Endodermal cell (in vitro differentiated cells): ENCODE measurements around the gene MAT2A. TPM values are rescaled to one million over a fixed set of nuclear protein-coding genes. Genes with fewer than 3 reads are reported as not detected.

Source experiments
- DNase-seq: peaks from one replicate; pipeline ENCODE4 v3.0.0-alpha.2; 2017
- H3K27ac ChIP-seq: 2 replicates; pipeline ENCODE4 v1.5.1; 2013; ENCODE audit warnings: mild to moderate bottlenecking, low read depth, low read length, moderate library complexity
- H3K27me3 ChIP-seq: 2 replicates; pipeline ENCODE4 v1.6.1; 2013; ENCODE audit warnings: mild to moderate bottlenecking, low read length, moderate library complexity; ENCODE audit not compliant: insufficient read depth, control insufficient read depth, poor library complexity, severe bottlenecking
- H3K36me3 ChIP-seq: 2 replicates; pipeline ENCODE4 v1.7.0; 2013; ENCODE audit warnings: mild to moderate bottlenecking, low read length, moderate library complexity; ENCODE audit not compliant: control insufficient read depth, insufficient read depth
- H3K4me1 ChIP-seq: one replicate; pipeline ENCODE4 v1.7.0; 2013; ENCODE audit warnings: low read length; ENCODE audit not compliant: control insufficient read depth, insufficient read depth
- H3K4me3 ChIP-seq: 2 replicates; pipeline ENCODE4 v1.5.1; 2013; ENCODE audit warnings: mild to moderate bottlenecking, low read length, moderate library complexity
- H3K9ac ChIP-seq: 2 replicates; pipeline ENCODE4 v1.6.1; 2013; ENCODE audit warnings: mild to moderate bottlenecking, low read length, moderate library complexity; ENCODE audit not compliant: poor library complexity, severe bottlenecking; ENCODE audit errors: extremely low read depth
- H3K9me3 ChIP-seq: 2 replicates; pipeline ENCODE4 v1.6.1; 2013; ENCODE audit warnings: mild to moderate bottlenecking, low read length, moderate library complexity; ENCODE audit not compliant: control insufficient read depth
- H3K27ac Mint-ChIP-seq: 2 replicates; pipeline ENCODE4 v1.8.0; 2020; ENCODE audit warnings: mixed read lengths
- H3K27me3 Mint-ChIP-seq: 2 replicates; pipeline ENCODE4 v1.8.0; 2021; ENCODE audit warnings: mild to moderate bottlenecking, mixed read lengths; ENCODE audit not compliant: insufficient read depth
- H3K36me3 Mint-ChIP-seq: 2 replicates; pipeline ENCODE4 v1.8.0; 2020; ENCODE audit warnings: low read depth, mixed read lengths
- H3K4me1 Mint-ChIP-seq: 2 replicates; pipeline ENCODE4 v1.8.0; 2020; ENCODE audit warnings: mixed read lengths
- H3K4me3 Mint-ChIP-seq: 2 replicates; pipeline ENCODE4 v1.8.0; 2020; ENCODE audit warnings: mild to moderate bottlenecking, moderate library complexity, mixed read lengths
- H3K9me3 Mint-ChIP-seq: 2 replicates; pipeline ENCODE4 v1.8.0; 2020; ENCODE audit warnings: mild to moderate bottlenecking, mixed read lengths
- WGBS, 2 experiments: methylation state at CpG; one replicate each; pipeline versions ENCODE4 v1.1.5 to v1.1.7; 2013; ENCODE audit warnings: missing lambda C conversion rate in 2 of 2, mixed read lengths in 1 of 2; ENCODE audit not compliant: insufficient coverage in 1 of 2, insufficient read length in 1 of 2; 5-methylcytosine and 5-hydroxymethylcytosine counted together
- total RNA-seq, 2 donors: library from RNA; stranded (reverse); fragmentation: NEBNext Ultra II Directional in 1 of 2; extraction: Animal tissue kit (Norgen Biotek cat#: 25700) in 1 of 2; gene quantifications; 2 replicates in 1 of 2; 3 replicates in 1 of 2; pipeline ENCODE4 v1.2.1, GENCODE V29; 2021
- TF ChIP-seq, protein P1 (sequence below): fragments of 200-600 bp; sonication (generic); conservative IDR thresholded peaks from 2 replicates; pipeline ENCODE4 v1.5.0; 2021; ENCODE audit warnings: antibody characterized with exemption, mild to moderate bottlenecking

MAT2A gene
- total RNA-seq, 2 donors from 2014 or later = 171 to 267 TPM

DNA sequence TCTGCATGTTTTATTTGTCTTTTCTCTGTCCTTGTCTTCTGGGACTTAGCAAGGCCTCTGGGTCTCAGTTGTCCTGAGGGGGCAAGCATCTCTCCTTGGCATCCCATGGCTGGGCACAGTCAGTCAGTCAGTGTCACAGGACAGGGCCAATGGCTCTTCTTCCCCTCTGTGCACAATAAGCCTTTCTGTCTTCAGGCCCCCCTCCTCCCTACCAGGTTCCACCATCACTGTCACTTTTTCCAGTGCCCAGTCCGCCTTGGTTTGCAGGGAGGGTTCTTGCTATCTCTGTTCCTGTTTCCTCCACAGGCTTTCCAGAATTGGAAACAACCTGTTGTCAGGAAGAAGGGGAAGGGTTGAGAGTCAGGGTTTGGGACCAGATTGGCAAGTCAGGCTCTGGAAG lies 43.5 kb downstream of the MAT2A start:
- 100% methylated on average over 1 of the region's 1 CpG; no CpG with 5 or more reads in 1 of the 2 experiments for WGBS, 2 experiments
- Histone ChIP-seq H3K9me3 (no peaks in the 10 kb centered on the region), H3K9ac (no peak overlapping the region), H3K36me3 (peaks cover 42% of the 10 kb centered on the region), H3K4me1 (peaks cover 10% of the 10 kb centered on the region), H3K4me3 (no peak overlapping the region), H3K27me3 (no peaks in the 10 kb centered on the region), H3K27ac (no peak overlapping the region)
- Mint-ChIP-seq H3K4me1 (peaks cover 40% of the 10 kb centered on the region), H3K27ac (no peak overlapping the region), H3K4me3 (no peak overlapping the region), H3K9me3 (no peaks in the 10 kb centered on the region), H3K27me3 (peaks cover 2% of the 10 kb centered on the region), H3K36me3 (peaks cover 23% of the 10 kb centered on the region)
- no peak for DNase-seq
- TF ChIP-seq, protein P1, sequence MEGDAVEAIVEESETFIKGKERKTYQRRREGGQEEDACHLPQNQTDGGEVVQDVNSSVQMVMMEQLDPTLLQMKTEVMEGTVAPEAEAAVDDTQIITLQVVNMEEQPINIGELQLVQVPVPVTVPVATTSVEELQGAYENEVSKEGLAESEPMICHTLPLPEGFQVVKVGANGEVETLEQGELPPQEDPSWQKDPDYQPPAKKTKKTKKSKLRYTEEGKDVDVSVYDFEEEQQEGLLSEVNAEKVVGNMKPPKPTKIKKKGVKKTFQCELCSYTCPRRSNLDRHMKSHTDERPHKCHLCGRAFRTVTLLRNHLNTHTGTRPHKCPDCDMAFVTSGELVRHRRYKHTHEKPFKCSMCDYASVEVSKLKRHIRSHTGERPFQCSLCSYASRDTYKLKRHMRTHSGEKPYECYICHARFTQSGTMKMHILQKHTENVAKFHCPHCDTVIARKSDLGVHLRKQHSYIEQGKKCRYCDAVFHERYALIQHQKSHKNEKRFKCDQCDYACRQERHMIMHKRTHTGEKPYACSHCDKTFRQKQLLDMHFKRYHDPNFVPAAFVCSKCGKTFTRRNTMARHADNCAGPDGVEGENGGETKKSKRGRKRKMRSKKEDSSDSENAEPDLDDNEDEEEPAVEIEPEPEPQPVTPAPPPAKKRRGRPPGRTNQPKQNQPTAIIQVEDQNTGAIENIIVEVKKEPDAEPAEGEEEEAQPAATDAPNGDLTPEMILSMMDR = no peak

DNA sequence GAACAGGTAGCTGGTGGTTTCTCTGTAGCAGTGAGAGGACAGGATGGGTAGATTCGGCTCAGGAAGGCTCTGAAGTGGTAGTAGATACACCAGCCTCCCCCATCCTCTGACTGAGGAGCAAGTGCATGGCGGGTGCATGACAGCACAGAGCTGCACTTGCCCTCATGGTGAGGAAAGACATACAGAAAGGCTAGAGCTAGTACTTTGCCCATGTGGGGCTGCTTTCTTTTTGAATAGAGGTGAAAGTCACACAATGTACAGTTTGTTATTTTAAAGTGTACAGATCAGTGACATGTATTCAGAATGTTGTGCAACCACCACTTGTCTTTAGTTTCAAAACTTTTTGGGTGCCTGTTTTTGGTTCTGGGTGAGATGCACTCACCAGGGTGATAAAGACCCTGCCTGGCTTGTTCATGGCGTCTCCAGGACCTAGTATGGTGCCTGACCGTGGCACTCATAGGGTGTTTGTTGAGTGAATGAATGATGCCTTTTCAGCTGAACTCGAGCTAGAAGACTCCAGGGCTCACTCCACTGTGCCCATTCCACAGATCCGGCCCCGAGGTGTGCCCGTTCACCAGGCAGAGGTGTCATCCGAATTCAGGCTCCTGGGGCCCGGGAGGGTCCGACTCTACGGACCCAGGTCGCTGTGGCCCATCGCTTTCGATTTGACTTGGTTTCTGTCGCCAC lies 44.8 kb downstream of the MAT2A start:
- H3K4me3 ChIP-seq = no peak overlapping the region
- peaks cover 42% of the 10 kb centered on the region for H3K36me3 ChIP-seq
- Mint-ChIP-seq H3K9me3 (no peaks in the 10 kb centered on the region), H3K27ac (no peak overlapping the region), H3K27me3 (peaks cover 2% of the 10 kb centered on the region), H3K4me3 (peak overlapping the region; percentile 36), H3K36me3 (peaks cover 23% of the 10 kb centered on the region), H3K4me1 (peaks cover 30% of the 10 kb centered on the region)
- H3K4me1 ChIP-seq = peaks cover 10% of the 10 kb centered on the region
- no peak for DNase-seq
- H3K27me3 ChIP-seq = no peaks in the 10 kb centered on the region
- WGBS, 2 experiments = 78 to 84% methylated on average over 14 to 16 of the region's 16 CpGs
- no peak overlapping the region for H3K27ac ChIP-seq
- no peaks in the 10 kb centered on the region for H3K9me3 ChIP-seq
- H3K9ac ChIP-seq = no peak overlapping the region
- TF ChIP-seq, protein P1 = no peak

DNA sequence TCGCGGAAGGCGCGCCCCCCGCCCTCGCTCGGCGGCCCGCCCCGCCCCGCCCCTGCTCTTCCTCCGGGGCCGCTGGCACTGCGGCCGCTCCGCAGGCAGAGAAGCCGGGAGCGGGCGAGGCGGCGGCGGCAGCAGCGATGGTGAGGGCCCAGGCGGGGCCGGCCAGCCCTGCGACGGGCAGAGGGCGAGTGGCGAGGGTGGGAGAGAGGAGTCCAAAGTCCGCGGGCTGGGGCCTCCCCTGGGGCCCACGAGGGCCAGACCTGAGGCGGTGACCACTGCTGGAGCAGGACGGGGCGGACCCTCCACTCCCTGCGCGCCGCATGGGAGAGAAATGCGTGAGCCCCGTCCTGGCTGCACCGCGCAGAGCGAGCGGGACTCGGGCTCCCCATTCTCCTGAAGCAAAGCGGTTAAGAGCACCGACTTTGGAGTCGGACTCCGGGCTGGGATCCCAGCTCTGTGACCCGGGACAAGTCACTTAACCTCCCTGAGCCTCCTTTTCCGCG lies 45.4 kb downstream of the MAT2A start, which contains the start of gene VAMP5:
Gene VAMP5, plus strand, starts transcription at position 78 of the 503 bp plus-strand sequence. Its CDS starts 60 bp downstream, at position 138.
- Mint-ChIP-seq H3K9me3 (no peaks in the 10 kb centered on the region), H3K27me3 (peaks cover 2% of the 10 kb centered on the region), H3K36me3 (peaks cover 23% of the 10 kb centered on the region), H3K4me1 (peaks cover 24% of the 10 kb centered on the region), H3K4me3 (peak within 1 kb of the TSS; percentile 36), H3K27ac (peak within 1 kb of the TSS; percentile 70)
- DNase-seq = no peak
- Histone ChIP-seq H3K4me1 (peaks cover 4% of the 10 kb centered on the region), H3K4me3 (no peak within 1 kb of the TSS), H3K36me3 (peaks cover 45% of the 10 kb centered on the region), H3K9me3 (no peaks in the 10 kb centered on the region), H3K9ac (no peak within 1 kb of the TSS), H3K27ac (no peak within 1 kb of the TSS), H3K27me3 (no peaks in the 10 kb centered on the region)
- TF ChIP-seq, protein P1 = no peak
- WGBS, 2 experiments = 72 to 84% methylated on average over 25 to 52 of the region's 52 CpGs
